ENCODE measurements around the gene KRTAP19-4.
A peak's percentile ranks its signal among the peaks of the same experiment; 100 is the strongest.

Gene KRTAP19-4

DNA sequence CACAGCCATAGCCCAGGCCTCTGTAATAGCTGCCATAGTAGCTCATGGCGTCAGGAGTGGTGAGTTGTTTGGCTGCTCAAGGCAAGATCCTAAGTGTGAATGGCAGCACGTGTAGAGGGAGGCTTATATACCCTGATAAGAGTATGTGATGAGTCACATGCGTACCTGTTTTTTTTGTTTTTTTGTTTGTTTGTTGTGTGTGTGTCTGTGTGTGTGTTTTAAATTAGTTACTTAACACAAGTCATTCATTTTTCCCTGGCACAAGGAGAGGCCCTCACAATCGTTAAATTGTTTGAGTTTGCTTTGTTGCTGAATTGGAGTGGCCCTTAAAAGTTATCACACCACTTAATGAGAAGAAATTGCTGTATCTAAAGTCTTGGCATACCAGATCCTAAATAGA is at the start of gene KRTAP19-4:
Gene KRTAP19-4 (minus strand): TSS at position 101 of the 400 bp plus-strand sequence. CDS start 55 bp downstream, at position 46.
- no peak for DNase-seq

GRCh38 chr21:30541764-30542163 is 44.8 kb upstream of the KRTAP19-4 start, which contains the start of gene KRTAP19-6:
KRTAP19-6 (minus strand) TSS chr21:30541864; CDS start chr21:30541833, 31 bp downstream.
- DNase-seq = no peak

GRCh38 chr21:30518876-30519275 is 21.9 kb upstream of the KRTAP19-4 start:
- no peak for DNase-seq

DNA sequence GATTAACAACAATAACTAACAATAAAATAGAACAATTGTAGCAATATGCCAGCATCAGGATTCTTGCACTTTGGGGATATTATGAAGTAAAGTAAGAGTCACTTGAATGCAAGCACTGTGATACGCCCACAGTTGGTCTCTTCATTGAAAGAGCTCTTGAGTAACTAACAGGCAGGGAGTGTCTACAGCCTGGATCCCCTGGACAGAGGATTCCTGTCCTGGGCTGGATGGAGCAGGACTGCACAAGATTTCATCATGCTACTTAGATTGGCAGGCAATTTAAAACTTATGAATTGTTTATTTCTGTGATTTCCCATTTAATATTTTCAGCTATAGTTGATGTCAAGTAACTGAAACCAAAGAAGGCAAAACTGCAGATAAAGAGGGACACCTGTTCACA is 18.7 kb upstream of the KRTAP19-4 start:
- no peak for DNase-seq

DNA sequence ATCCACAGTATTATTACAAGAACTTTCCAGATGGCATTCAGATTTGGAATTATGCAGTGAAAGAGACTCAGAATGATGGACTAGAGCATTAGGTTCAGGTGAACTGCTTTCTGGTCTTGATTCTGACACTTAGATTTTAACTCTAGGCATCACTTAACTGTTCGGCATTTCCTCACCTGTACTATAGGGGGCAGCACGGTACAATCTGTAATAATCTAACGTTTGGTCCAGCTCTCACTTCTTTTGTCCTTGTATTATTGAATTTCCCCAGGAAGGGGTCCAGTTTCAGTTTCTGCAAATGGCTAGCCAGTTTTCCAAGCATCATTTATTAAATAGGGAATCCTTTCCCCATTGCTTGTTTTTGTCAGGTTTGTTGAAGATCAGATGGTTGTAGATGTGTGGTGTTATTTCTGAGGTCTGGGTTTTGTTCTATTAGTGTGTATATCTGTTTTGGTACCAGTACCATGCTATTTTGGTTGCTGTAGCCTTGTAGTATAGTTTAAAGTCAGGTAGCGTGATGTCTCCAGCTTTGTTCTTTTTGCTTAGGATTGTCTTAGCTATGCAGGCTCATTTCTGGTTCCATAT is 8.7 kb upstream of the KRTAP19-4 start:
- peak; percentile 24 for DNase-seq

DNA sequence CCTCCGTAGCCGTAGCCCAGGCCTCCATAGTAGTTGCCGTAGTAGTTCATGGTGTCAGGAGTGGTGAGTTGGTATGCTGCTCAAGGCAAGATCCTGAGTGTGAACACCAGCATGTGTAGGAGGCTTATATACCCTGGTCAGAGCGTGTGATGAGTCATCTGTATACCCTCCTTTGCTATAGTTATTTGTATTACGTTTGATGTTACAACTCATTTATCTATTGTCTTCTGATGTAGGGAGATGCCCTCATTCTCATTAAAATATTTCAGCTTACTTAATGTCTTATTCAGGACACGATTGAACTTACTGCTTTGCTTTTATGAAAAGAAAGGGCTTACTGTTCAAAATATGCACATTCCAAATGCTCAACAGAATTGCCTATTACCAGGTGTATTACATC is 5.1 kb upstream of the KRTAP19-4 start, which contains the start of gene KRTAP19-5:
Gene KRTAP19-5 (minus strand): TSS at position 101 of the 400 bp plus-strand sequence. CDS start 51 bp downstream, at position 50.
- DNase-seq = no peak

DNA sequence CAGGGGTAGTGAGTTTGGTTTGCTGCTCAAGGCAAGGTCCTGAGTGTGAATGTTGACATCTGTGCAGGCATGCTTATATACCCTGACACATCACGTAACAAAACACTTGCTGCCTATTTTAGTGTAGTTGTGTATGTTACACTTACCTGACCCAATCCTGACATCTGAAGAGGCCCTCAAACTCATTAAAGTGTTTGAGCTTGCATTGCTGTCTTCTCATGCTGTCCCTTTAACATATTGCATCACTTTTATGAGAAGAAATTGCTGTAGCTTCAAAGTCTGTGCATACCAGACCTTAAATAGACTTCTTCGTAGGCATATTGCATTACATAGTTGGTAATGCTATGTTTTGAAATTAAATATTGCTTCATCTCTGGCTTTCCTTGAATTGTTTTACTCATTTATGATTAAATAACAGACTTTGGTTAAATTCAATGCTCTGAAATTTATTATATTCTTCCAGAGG is 5.0 kb downstream of the KRTAP19-4 start, which contains the start of gene KRTAP19-3:
Gene KRTAP19-3 (minus strand): TSS at position 51 of the 466 bp plus-strand sequence. CDS start 56 bp downstream, outside the sequence.
- no peak for DNase-seq

GRCh38 chr21:30487336-30487735 is 9.6 kb downstream of the KRTAP19-4 start, which contains the start of gene KRTAP19-2:
KRTAP19-2 (minus strand) TSS chr21:30487436; CDS start chr21:30487348, 88 bp downstream.
- no peak for DNase-seq

DNA sequence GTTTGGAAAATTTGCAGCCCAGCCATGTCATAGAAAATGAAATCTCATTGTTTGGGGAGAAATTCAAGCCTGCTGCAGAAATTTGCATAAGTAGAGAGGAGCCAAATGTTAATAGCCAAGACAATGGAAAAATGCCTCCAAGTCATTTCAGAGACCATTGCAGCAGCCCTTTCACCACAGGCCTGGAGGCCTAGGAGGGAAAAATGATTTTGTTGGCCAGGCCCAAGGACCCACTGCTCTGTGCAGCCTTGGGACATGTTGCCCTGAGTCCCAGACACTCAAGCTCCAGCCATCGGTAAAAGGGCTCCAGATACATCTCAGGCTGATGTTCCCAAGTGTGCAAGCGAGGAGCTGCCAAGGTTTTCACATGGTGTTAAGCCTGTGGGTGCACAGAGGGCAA is 10.8 kb downstream of the KRTAP19-4 start:
- DNase-seq = no peak

DNA sequence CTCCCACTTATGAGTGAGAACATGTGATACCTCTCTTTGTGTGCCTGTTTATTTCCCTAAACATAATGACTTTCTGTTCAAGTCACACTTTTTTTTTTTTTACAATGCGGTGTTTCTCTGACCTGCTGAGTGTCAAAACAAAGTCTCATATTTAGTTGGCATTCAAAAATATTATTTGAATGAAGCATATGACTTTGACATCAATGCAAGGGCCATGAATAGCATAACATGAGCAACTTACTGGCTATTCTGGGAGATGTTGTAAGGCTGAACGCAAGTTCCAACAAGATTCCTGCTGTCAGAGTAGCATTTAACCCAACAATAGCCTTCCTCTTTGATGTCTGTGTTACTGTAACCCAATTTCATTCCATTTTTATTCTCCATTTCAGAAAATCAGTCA is 14.8 kb downstream of the KRTAP19-4 start:
- DNase-seq = no peak

DNA sequence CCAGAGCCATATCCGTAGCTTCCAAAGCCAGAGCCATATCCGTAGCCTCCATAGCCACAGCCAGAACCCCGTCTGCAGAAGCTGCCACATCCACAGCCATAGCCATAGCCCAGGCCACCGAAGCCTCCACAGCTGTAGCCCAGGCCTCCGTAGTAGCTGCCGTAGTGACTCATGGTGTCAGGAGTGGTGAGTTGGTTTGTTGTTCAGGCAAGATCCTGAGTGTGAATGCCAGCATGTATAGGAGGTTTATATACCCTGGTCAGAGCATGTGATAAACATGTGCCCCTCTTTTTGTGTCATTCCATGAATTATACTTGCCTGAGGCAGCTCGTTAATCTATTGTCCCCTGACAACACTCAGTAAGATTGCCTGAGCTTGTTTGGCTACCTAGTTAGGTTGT is 16.8 kb downstream of the KRTAP19-4 start, which contains the start of gene KRTAP19-1:
Gene KRTAP19-1 (minus strand): TSS at position 223 of the 400 bp plus-strand sequence. CDS start 50 bp downstream, at position 173.
- DNase-seq = no peak

- no peak for DNase-seq
Measured at GRCh38 chr21:30479259-30479658, 17.7 kb downstream of the KRTAP19-4 start.

GRCh38 chr21:30478004-30478403 is 19.0 kb downstream of the KRTAP19-4 start:
- DNase-seq = no peak

- no peak for DNase-seq
Measured at GRCh38 chr21:30468900-30469714, 27.9 kb downstream of the KRTAP19-4 start.

DNA sequence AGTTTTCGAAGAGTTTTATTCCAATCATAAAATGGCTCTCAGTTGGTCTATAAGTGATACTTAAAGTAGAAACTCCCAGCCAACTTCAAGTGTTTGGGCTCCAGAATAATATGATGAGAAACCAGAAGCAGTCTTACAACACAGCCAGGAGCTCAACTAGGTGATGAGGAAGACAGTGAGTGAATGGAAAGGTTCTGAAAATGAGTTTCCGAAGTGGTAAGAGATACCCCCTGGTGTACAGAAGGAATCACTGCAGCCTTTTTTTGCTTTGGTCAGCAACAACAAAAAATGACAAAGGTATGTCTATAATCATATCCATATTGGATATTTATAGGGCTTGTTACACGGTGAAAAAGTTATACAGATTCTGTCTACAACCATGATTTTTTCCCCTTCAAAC is 33.3 kb downstream of the KRTAP19-4 start:
- DNase-seq = peak; percentile 1

DNA sequence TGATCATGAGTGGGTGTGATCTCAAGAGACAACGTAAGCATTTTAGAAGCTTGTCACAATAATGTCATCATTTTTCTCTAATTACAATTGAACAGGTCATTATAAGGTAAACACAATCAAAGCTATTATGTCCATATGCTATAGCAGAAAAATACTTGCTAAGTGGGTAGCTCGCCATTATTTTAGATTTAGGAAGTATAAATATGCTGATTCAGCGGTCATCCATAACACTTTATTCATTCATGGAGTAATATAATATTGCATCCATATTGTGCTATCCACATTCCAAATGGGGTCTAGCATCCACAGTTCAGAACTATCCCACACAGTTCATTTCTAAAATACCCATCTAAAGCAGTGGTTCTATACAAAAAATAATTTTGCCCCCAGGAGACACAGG is 48.5 kb downstream of the KRTAP19-4 start:
- DNase-seq = no peak

GRCh38 chr21:30447056-30447455 is 49.9 kb downstream of the KRTAP19-4 start:
- DNase-seq = no peak

All from NCI-H1105 treated with DMSO at 0.1 percent for 48 hours (cell line).